RWPE1 (cell line): ENCODE data around the gene ST3GAL3.
A peak's percentile ranks its signal among the peaks of the same experiment; 100 is the strongest.

Source experiments
- CTCF ChIA-PET: fragments of 350-600 bp; sonication (Branson Sonifier 250); formaldehyde crosslinking; extraction: SDS; loops from one replicate; lab custom pipeline; 2021; lab: Yijun Ruan, JAX
- POLR2A ChIA-PET: fragments of 400-600 bp; formaldehyde crosslinking; extraction: SDS; loops from one replicate; lab custom pipeline; 2020; ENCODE audit warnings: antibody characterized with exemption; ENCODE audit not compliant: low non-redundant PET; lab: Yijun Ruan, JAX
- DNase-seq: peaks from one replicate; pipeline ENCODE4 v3.0.0; 2012; ENCODE audit warnings: low spot score
- H3K27ac ChIP-seq: fragments of 450-650 bp; 2 replicates; pipeline ENCODE4 v1.5.1; 2017
- TF ChIP-seq, protein P1 (sequence below): fragments of 450-650 bp; conservative IDR thresholded peaks from 2 replicates; pipeline ENCODE4 v1.5.1; 2017; ENCODE audit warnings: low read depth, mild to moderate bottlenecking

The ST3GAL3 gene

DNA sequence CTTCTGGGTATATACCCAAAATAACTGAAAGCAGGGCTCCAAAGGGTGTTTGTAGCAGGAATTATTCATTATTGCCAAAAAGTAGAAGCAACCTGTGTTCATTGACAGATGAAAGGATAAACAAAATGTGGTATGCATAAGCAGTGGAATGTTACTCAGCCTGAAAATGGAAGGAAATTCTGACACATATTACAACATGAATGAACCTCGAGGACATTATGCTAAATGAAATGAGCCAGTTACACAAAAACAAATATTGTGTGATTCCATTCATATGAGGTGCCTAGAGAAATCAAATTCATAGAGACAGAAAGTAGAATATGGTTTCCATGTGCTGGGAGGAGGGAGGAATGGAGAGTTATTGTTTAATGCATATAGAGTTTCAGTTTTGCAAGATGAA is 140.0 kb downstream of the ST3GAL3 start:
- no peak for DNase-seq
- CTCF ChIA-PET, result no interaction called here
- TF ChIP-seq, protein P1, sequence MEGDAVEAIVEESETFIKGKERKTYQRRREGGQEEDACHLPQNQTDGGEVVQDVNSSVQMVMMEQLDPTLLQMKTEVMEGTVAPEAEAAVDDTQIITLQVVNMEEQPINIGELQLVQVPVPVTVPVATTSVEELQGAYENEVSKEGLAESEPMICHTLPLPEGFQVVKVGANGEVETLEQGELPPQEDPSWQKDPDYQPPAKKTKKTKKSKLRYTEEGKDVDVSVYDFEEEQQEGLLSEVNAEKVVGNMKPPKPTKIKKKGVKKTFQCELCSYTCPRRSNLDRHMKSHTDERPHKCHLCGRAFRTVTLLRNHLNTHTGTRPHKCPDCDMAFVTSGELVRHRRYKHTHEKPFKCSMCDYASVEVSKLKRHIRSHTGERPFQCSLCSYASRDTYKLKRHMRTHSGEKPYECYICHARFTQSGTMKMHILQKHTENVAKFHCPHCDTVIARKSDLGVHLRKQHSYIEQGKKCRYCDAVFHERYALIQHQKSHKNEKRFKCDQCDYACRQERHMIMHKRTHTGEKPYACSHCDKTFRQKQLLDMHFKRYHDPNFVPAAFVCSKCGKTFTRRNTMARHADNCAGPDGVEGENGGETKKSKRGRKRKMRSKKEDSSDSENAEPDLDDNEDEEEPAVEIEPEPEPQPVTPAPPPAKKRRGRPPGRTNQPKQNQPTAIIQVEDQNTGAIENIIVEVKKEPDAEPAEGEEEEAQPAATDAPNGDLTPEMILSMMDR, result no peak
- no peak overlapping the region for H3K27ac ChIP-seq
- POLR2A ChIA-PET, result no interaction called here

DNA sequence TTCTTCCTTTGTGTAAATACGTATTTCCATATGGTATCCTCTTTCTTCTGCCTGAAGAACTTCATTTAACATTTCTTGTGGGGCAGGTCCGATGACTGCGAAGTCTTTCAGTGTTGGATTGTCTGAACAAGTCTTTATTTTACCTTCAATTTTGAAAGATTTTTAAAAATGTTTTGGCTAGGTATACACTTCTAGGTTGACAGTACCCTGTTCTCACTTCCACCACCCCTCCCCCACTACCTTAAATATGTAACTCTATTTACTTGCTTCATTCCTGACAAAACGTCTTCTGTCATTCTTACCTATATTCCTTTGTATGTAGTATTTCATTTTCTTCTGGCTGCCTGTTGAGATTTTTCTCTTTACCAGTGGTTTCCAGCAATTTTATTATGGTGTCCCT is 140.5 kb downstream of the ST3GAL3 start:
- CTCF ChIA-PET, result interaction anchor here (0.5 kb wide), 1 partner anchor 64 kb away, joined by 3 read pairs; no protein-coding TSS in a partner anchor
- no peak for DNase-seq
- H3K27ac ChIP-seq, result no peak overlapping the region
- TF ChIP-seq, protein P1, result no peak
- POLR2A ChIA-PET, result no interaction called here

DNA sequence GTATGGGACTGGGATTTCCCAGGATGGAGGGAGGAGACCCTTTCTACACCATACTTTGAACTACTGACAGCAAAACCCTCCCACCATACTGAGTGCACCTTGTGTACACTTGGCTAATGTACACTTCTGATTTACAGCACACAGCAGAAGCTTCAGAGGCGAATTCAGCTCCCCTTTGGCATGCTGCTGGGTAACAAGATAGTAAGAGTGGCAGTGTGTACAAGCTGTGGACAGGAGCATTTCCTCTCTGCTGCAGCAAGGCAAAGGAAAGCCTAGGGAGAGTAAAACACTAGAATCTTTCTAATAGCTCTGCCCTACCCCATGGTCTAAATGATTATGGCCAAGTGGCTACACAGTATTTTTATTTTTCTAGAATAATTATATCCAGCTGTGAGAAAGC is 142.3 kb downstream of the ST3GAL3 start:
- no peak for DNase-seq
- CTCF ChIA-PET, result interaction anchor here (0.7 kb wide), 1 partner anchor 21 kb away, joined by 3 read pairs; no protein-coding TSS in a partner anchor
- TF ChIP-seq, protein P1, result no peak
- H3K27ac ChIP-seq, result no peak overlapping the region
- POLR2A ChIA-PET, result no interaction called here

DNA sequence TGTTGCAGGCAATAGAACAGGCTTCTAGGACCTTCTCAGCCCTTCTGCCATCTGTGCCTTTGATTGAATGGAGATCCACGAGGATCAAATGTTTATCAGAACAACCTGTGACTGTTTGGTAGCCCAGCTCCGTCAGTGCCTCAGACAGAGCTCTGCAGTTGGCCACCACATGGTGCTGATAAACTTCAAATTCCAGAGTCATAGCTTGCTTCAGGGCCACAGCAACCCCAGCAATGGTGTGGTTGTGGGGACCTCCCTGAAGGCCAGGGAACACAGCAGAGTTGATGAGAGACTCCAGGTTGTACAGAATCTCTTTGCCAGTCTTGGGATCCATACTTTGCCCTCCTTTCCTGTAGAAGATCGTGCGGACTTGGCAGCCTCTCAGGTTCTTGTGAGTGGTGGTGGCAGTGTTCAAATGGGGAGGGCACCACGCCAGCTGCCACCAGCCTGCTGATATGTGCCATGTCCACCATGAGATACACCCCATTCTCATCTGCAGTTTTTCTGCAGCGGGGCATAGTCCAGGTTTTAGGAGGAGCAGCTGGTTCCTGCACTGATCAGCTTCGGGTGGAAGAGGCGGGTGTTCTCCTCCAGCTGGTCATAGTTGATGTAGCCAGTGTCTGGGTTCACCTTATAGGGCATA is 143.4 kb downstream of the ST3GAL3 start:
- CTCF ChIA-PET, result interaction anchor here (0.9 kb wide), 1 partner anchor 80 kb away, joined by 3 read pairs; no protein-coding TSS in a partner anchor
- H3K27ac ChIP-seq, result no peak overlapping the region

DNA sequence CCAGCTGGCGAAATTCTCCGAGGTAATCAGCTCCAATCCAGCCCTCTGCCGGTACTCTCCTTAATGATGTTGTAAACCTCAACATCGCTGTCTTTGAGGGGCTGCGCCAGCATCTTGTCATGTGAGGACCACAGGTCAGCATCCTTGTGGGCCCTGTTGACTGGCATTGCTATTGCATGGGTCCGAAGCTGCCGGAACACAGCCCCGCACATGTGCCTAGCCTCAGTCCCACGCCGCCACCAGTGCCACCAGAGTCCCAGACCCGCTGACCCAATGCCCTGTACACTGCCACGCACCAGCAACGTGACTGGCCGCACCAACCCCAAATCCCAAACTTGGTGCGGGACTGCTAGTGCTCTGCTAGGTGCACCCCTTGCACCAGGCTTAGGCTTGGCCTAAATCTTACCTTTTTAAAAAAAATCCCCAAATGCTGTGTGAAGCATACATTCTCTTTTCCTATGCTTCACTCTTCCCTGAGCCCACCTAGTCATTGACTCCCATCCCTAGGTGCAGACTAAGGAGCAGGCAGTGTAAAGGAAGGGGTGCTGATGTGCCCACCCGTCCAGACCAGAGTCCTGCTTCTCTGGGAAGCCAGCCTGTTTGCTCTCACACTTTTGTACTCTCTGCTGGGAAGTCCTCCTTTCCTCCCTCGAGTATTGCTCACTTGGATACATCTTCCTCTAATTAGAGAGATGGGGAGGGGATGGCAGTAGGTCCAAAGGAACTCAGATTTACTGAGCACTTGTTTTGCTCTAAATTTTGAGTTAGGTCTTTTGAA is 144.4 kb downstream of the ST3GAL3 start:
- TF ChIP-seq, protein P1, result no peak
- ChIA-PET CTCF (interaction anchor here (0.6 to 0.9 kb wide), 2 partner anchors 79 to 82 kb away, joined by 3 read pairs; partner anchors contain the start of gene ARTN), POLR2A (no interaction called here)
- no peak for DNase-seq
- no peak overlapping the region for H3K27ac ChIP-seq

More for the DNA sequence above, 143.4 kb downstream of the ST3GAL3 start:
- POLR2A ChIA-PET, result no interaction called here
- TF ChIP-seq, protein P1, result no peak
- no peak for DNase-seq

DNA sequence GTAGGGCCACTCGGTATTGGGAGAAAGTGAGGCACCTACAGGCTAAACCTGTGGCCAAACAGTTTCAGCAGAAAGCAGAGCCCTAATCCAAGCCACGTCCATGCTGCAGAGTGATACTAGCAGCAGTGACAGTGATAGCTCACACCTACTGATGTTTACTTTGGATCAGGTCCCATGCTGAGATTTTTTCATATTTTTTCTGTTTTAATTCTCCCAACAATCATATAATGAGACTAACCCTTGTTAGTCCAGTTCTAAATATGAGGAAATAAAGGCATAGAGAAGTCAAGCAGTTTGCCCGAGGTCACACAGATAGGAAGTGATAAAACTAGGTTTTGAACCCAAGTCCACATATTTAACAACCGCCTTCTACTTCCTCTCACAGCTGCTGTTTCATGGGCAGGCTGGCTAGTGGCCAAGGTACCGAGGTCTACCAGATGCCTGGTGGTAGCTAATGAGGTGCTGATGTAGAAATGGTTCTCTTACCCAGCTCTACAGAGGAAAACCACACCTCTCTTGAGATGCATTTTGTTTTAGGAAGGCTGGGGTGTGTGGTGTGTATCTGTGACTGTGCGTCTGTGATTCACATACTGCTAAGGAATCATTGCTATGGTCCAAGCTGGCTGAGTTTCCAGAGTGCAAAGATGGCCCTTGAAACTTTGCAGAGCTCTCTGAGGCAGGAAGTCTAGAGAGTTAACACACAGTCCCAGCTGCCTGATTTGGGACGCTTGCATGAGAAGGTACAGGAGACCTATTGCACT is 146.0 kb downstream of the ST3GAL3 start:
- peak overlapping the region; percentile 50; the same call in 1 of the 2 replicates for H3K27ac ChIP-seq
- TF ChIP-seq, protein P1, result no peak
- POLR2A ChIA-PET, result no interaction called here
- no peak for DNase-seq
- CTCF ChIA-PET, result interaction anchor here (0.5 to 0.9 kb wide), 2 partner anchors 81 to 1974 kb away, joined by 3 read pairs; no protein-coding TSS in a partner anchor
